SK-N-SH treated with all-trans-retinoic acid at 6 μM for 48 hours (cell line): ENCODE results near the gene CLCN4.

Source experiments
- ATAC-seq: fragments of 200-7000 bp; cut with Tn5 transposase; 3 replicates; pipeline ENCODE4 v1.9.1; 2020; ENCODE audit warnings: mild to moderate bottlenecking, moderate library complexity
- ARNTL ChIP-seq: fragments of 450-650 bp; formaldehyde crosslinking; IDR thresholded peaks from 2 replicates; pipeline ENCODE4 v1.5.0; 2020; ENCODE audit warnings: low read depth, mild to moderate bottlenecking, moderate library complexity, borderline replicate concordance
- BACH2 ChIP-seq: fragments of 250-450 bp; sonication (Bioruptor Pico); IDR thresholded peaks from 2 replicates; pipeline ENCODE4 v1.9.0; 2021; ENCODE audit warnings: mild to moderate bottlenecking, borderline replicate concordance
- CSDC2 ChIP-seq: fragments of 250-450 bp; sonication (Bioruptor Pico); IDR thresholded peaks from 2 replicates; pipeline ENCODE4 v1.5.0; 2020; ENCODE audit warnings: mild to moderate bottlenecking, moderate library complexity
- CSRNP3 ChIP-seq: fragments of 250-450 bp; sonication (Bioruptor Pico); IDR thresholded peaks from 2 replicates; pipeline ENCODE4 v1.5.1; 2021; ENCODE audit warnings: mild to moderate bottlenecking, moderate library complexity
- GLIS3 ChIP-seq: fragments of 250-450 bp; sonication (Bioruptor Pico); IDR thresholded peaks from 2 replicates; pipeline ENCODE4 v1.5.0; 2020; ENCODE audit warnings: mild to moderate bottlenecking, moderate library complexity
- ISL1 ChIP-seq: fragments of 250-450 bp; sonication (Bioruptor Pico); IDR thresholded peaks from 2 replicates; pipeline ENCODE4 v2.1.2; 2022; ENCODE audit warnings: mild to moderate bottlenecking, moderate library complexity
- OSR1 ChIP-seq: fragments of 250-450 bp; sonication (Bioruptor Pico); IDR thresholded peaks from 2 replicates; pipeline ENCODE4 v1.8.0; 2022; ENCODE audit warnings: moderate library complexity, mild to moderate bottlenecking, inconsistent platforms
- PATZ1 ChIP-seq: fragments of 250-450 bp; sonication (Bioruptor Pico); IDR thresholded peaks from 2 replicates; pipeline ENCODE4 v1.8.0; 2020; ENCODE audit warnings: mild to moderate bottlenecking, moderate library complexity, borderline replicate concordance
- POU6F1 ChIP-seq: fragments of 250-450 bp; sonication (Bioruptor Pico); IDR thresholded peaks from 2 replicates; pipeline ENCODE4 v1.8.0; 2021; ENCODE audit warnings: low read depth, mild to moderate bottlenecking, moderate library complexity, borderline replicate concordance
- PPARA ChIP-seq: fragments of 250-450 bp; sonication (Bioruptor Pico); IDR thresholded peaks from 2 replicates; pipeline ENCODE4 v1.5.0; 2020; ENCODE audit warnings: mild to moderate bottlenecking, borderline replicate concordance
- RARB ChIP-seq: fragments of 250-450 bp; sonication (Bioruptor Pico); IDR thresholded peaks from 2 replicates; pipeline ENCODE4 v1.8.0; 2021; ENCODE audit warnings: mild to moderate bottlenecking, moderate library complexity
- TCF4 ChIP-seq: fragments of 250-450 bp; sonication (Bioruptor Pico); IDR thresholded peaks from 2 replicates; pipeline ENCODE4 v1.8.0; 2021; ENCODE audit warnings: mild to moderate bottlenecking, moderate library complexity, borderline replicate concordance
- TSHZ2 ChIP-seq: fragments of 250-450 bp; sonication (Bioruptor Pico); IDR thresholded peaks from 2 replicates; pipeline ENCODE4 v1.5.0; 2020; ENCODE audit warnings: mild to moderate bottlenecking, moderate library complexity
- ZC3H10 ChIP-seq: fragments of 250-450 bp; sonication (Bioruptor Pico); IDR thresholded peaks from 2 replicates; pipeline ENCODE4 v1.5.1; 2021; ENCODE audit warnings: mild to moderate bottlenecking, moderate library complexity
- ZFP3 ChIP-seq: fragments of 250-450 bp; sonication (Bioruptor Pico); IDR thresholded peaks from 2 replicates; pipeline ENCODE4 v1.5.0; 2020; ENCODE audit warnings: mild to moderate bottlenecking, moderate library complexity
- ZFP30 ChIP-seq: fragments of 450-650 bp; formaldehyde crosslinking; IDR thresholded peaks from 2 replicates; pipeline ENCODE4 v1.5.0; 2022; ENCODE audit warnings: mild to moderate bottlenecking, moderate library complexity
- ZNF70 ChIP-seq: fragments of 450-650 bp; formaldehyde crosslinking; IDR thresholded peaks from 2 replicates; pipeline ENCODE4 v1.5.0; 2020; ENCODE audit warnings: mild to moderate bottlenecking, moderate library complexity
- ZNF8 ChIP-seq: fragments of 450-650 bp; formaldehyde crosslinking; IDR thresholded peaks from 2 replicates; pipeline ENCODE4 v1.5.0; 2020; ENCODE audit warnings: mild to moderate bottlenecking, moderate library complexity

Gene CLCN4

GRCh38 chrX:10203617-10204016, 46.8 kb downstream of the CLCN4 start:
- no peak for TF ChIP-seq BACH2 (CRISPR knock-in tag)

GRCh38 chrX:10206317-10206716, 49.5 kb downstream of the CLCN4 start:
- no peak for ATAC-seq
- TF ChIP-seq PATZ1 (CRISPR knock-in tag), result no peak
- TF ChIP-seq TCF4, result no peak
- TF ChIP-seq CSDC2, result no peak
- TF ChIP-seq ZFP3 (CRISPR knock-in tag), result no peak
- no peak for TF ChIP-seq ZFP30 (CRISPR knock-in tag)
- TF ChIP-seq ZNF70 (CRISPR knock-in tag), result no peak
- TF ChIP-seq OSR1 (CRISPR knock-in tag), result no peak
- no peak for TF ChIP-seq ISL1 (CRISPR knock-in tag)
- no peak for TF ChIP-seq ZC3H10 (CRISPR knock-in tag)
- no peak for TF ChIP-seq POU6F1
- no peak for TF ChIP-seq PPARA (CRISPR knock-in tag)
- TF ChIP-seq RARB (CRISPR knock-in tag), result no peak

More at GRCh38 chrX:10203617-10204016, 46.8 kb downstream of the CLCN4 start:
- ATAC-seq, result no peak

GRCh38 chrX:10208281-10208856, 51.6 kb downstream of the CLCN4 start:
- ATAC-seq, result no peak
- TF ChIP-seq ISL1 (CRISPR knock-in tag), result no peak
- no peak for TF ChIP-seq ARNTL (CRISPR knock-in tag)
- TF ChIP-seq BACH2 (CRISPR knock-in tag), result no peak
- no peak for TF ChIP-seq TSHZ2
- no peak for TF ChIP-seq RARB (CRISPR knock-in tag)
- no peak for TF ChIP-seq CSRNP3 (CRISPR knock-in tag)
- no peak for TF ChIP-seq ZNF8 (CRISPR knock-in tag)
- TF ChIP-seq CSDC2, result no peak
- TF ChIP-seq POU6F1, result no peak
- TF ChIP-seq GLIS3 (CRISPR knock-in tag), result no peak
- TF ChIP-seq PATZ1 (CRISPR knock-in tag), result no peak
